WTC11 (cell line): ENCODE measurements around the gene COBLL1.

Experiments used
- CREB1 ChIP-seq: sonication (generic); formaldehyde crosslinking; IDR thresholded peaks from 2 replicates; pipeline ENCODE4 v1.8.0; 2023; ENCODE audit warnings: mild to moderate bottlenecking, missing genetic modification reagents
- SP1 ChIP-seq: sonication (generic); formaldehyde crosslinking; conservative IDR thresholded peaks from 2 replicates; pipeline ENCODE4 v1.8.1; 2022; ENCODE audit warnings: missing genetic modification reagents
- ZNF121 ChIP-seq: sonication (generic); formaldehyde crosslinking; IDR thresholded peaks from 2 replicates; pipeline ENCODE4 v1.8.0; 2023; ENCODE audit warnings: missing genetic modification reagents
- ZNF138 ChIP-seq: sonication (generic); formaldehyde crosslinking; conservative IDR thresholded peaks from 2 replicates; pipeline ENCODE4 v1.8.1; 2022; ENCODE audit warnings: mild to moderate bottlenecking, moderate library complexity, missing genetic modification reagents
- ZNF219 ChIP-seq: sonication (generic); formaldehyde crosslinking; IDR thresholded peaks from 2 replicates; pipeline ENCODE4 v1.8.0; 2023; ENCODE audit warnings: missing genetic modification reagents, mild to moderate bottlenecking, borderline replicate concordance
- TF ChIP-seq, protein P1 (sequence below): sonication (generic); formaldehyde crosslinking; IDR thresholded peaks from 2 replicates; pipeline ENCODE4 v1.8.1; 2023; ENCODE audit warnings: mild to moderate bottlenecking, missing genetic modification reagents, moderate library complexity
- TF ChIP-seq, protein P2 (sequence below): fragments of 200-600 bp; IDR thresholded peaks from 2 replicates; pipeline ENCODE4 v1.8.0; 2022; ENCODE audit warnings: antibody characterized with exemption
- TF ChIP-seq, protein P3 (sequence below): sonication (generic); formaldehyde crosslinking; IDR thresholded peaks from 2 replicates; pipeline ENCODE4 v1.8.1; 2022; ENCODE audit warnings: low read depth, missing genetic modification reagents, borderline replicate concordance
- TF ChIP-seq, protein P4 (sequence below): sonication (generic); formaldehyde crosslinking; IDR thresholded peaks from 2 replicates; pipeline ENCODE4 v1.8.1; 2023; ENCODE audit warnings: mild to moderate bottlenecking, moderate library complexity, missing genetic modification reagents
- TF ChIP-seq, protein P5 (sequence below): sonication (generic); formaldehyde crosslinking; conservative IDR thresholded peaks from 2 replicates; pipeline ENCODE4 v1.8.1; 2023; ENCODE audit warnings: mild to moderate bottlenecking, low read depth, missing genetic modification reagents, moderate library complexity
- TF ChIP-seq, protein P6 (sequence below): sonication (generic); formaldehyde crosslinking; IDR thresholded peaks from 2 replicates; pipeline ENCODE4 v1.8.1; 2023; ENCODE audit warnings: mild to moderate bottlenecking, missing genetic modification reagents, borderline replicate concordance
- TF ChIP-seq, protein P7 (sequence below): sonication (generic); formaldehyde crosslinking; IDR thresholded peaks from 2 replicates; pipeline ENCODE4 v1.8.0; 2022; ENCODE audit warnings: mild to moderate bottlenecking, missing genetic modification reagents

DNA sequence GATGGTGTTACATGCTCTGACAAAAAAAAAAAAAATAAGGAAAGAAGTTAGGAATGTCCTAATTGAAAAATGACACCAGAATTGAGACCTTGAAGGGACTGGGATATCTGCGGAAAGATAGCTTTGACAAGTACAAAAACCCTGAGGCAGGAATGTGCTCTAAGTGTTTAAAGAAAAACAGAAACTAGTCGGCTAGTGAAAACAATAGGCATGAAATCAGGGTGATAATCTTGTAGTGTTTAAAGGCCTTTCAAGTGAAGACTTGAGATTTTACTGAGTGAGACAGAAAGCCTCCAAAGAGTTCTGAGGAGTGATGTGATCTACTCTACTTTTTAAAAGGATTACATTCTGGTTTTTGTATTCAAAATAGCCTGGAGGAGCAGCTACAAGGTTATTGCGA is 107.4 kb downstream of the COBLL1 start:
- no peak for TF ChIP-seq ZNF219 (CRISPR knock-in tag)
- no peak for TF ChIP-seq CREB1 (CRISPR knock-in tag)
- TF ChIP-seq, protein P1, sequence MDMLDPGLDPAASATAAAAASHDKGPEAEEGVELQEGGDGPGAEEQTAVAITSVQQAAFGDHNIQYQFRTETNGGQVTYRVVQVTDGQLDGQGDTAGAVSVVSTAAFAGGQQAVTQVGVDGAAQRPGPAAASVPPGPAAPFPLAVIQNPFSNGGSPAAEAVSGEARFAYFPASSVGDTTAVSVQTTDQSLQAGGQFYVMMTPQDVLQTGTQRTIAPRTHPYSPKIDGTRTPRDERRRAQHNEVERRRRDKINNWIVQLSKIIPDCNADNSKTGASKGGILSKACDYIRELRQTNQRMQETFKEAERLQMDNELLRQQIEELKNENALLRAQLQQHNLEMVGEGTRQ (CRISPR knock-in tag): no peak
- TF ChIP-seq, protein P2, sequence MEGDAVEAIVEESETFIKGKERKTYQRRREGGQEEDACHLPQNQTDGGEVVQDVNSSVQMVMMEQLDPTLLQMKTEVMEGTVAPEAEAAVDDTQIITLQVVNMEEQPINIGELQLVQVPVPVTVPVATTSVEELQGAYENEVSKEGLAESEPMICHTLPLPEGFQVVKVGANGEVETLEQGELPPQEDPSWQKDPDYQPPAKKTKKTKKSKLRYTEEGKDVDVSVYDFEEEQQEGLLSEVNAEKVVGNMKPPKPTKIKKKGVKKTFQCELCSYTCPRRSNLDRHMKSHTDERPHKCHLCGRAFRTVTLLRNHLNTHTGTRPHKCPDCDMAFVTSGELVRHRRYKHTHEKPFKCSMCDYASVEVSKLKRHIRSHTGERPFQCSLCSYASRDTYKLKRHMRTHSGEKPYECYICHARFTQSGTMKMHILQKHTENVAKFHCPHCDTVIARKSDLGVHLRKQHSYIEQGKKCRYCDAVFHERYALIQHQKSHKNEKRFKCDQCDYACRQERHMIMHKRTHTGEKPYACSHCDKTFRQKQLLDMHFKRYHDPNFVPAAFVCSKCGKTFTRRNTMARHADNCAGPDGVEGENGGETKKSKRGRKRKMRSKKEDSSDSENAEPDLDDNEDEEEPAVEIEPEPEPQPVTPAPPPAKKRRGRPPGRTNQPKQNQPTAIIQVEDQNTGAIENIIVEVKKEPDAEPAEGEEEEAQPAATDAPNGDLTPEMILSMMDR: no peak
- TF ChIP-seq, protein P3, sequence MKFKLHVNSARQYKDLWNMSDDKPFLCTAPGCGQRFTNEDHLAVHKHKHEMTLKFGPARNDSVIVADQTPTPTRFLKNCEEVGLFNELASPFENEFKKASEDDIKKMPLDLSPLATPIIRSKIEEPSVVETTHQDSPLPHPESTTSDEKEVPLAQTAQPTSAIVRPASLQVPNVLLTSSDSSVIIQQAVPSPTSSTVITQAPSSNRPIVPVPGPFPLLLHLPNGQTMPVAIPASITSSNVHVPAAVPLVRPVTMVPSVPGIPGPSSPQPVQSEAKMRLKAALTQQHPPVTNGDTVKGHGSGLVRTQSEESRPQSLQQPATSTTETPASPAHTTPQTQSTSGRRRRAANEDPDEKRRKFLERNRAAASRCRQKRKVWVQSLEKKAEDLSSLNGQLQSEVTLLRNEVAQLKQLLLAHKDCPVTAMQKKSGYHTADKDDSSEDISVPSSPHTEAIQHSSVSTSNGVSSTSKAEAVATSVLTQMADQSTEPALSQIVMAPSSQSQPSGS: no peak
- TF ChIP-seq, protein P4, sequence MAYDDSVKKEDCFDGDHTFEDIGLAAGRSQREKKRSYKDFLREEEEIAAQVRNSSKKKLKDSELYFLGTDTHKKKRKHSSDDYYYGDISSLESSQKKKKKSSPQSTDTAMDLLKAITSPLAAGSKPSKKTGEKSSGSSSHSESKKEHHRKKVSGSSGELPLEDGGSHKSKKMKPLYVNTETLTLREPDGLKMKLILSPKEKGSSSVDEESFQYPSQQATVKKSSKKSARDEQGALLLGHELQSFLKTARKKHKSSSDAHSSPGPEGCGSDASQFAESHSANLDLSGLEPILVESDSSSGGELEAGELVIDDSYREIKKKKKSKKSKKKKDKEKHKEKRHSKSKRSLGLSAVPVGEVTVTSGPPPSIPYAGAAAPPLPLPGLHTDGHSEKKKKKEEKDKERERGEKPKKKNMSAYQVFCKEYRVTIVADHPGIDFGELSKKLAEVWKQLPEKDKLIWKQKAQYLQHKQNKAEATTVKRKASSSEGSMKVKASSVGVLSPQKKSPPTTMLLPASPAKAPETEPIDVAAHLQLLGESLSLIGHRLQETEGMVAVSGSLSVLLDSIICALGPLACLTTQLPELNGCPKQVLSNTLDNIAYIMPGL (CRISPR knock-in tag): no peak
- TF ChIP-seq, protein P5, sequence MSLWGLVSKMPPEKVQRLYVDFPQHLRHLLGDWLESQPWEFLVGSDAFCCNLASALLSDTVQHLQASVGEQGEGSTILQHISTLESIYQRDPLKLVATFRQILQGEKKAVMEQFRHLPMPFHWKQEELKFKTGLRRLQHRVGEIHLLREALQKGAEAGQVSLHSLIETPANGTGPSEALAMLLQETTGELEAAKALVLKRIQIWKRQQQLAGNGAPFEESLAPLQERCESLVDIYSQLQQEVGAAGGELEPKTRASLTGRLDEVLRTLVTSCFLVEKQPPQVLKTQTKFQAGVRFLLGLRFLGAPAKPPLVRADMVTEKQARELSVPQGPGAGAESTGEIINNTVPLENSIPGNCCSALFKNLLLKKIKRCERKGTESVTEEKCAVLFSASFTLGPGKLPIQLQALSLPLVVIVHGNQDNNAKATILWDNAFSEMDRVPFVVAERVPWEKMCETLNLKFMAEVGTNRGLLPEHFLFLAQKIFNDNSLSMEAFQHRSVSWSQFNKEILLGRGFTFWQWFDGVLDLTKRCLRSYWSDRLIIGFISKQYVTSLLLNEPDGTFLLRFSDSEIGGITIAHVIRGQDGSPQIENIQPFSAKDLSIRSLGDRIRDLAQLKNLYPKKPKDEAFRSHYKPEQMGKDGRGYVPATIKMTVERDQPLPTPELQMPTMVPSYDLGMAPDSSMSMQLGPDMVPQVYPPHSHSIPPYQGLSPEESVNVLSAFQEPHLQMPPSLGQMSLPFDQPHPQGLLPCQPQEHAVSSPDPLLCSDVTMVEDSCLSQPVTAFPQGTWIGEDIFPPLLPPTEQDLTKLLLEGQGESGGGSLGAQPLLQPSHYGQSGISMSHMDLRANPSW (CRISPR knock-in tag): no peak
- TF ChIP-seq, protein P6, sequence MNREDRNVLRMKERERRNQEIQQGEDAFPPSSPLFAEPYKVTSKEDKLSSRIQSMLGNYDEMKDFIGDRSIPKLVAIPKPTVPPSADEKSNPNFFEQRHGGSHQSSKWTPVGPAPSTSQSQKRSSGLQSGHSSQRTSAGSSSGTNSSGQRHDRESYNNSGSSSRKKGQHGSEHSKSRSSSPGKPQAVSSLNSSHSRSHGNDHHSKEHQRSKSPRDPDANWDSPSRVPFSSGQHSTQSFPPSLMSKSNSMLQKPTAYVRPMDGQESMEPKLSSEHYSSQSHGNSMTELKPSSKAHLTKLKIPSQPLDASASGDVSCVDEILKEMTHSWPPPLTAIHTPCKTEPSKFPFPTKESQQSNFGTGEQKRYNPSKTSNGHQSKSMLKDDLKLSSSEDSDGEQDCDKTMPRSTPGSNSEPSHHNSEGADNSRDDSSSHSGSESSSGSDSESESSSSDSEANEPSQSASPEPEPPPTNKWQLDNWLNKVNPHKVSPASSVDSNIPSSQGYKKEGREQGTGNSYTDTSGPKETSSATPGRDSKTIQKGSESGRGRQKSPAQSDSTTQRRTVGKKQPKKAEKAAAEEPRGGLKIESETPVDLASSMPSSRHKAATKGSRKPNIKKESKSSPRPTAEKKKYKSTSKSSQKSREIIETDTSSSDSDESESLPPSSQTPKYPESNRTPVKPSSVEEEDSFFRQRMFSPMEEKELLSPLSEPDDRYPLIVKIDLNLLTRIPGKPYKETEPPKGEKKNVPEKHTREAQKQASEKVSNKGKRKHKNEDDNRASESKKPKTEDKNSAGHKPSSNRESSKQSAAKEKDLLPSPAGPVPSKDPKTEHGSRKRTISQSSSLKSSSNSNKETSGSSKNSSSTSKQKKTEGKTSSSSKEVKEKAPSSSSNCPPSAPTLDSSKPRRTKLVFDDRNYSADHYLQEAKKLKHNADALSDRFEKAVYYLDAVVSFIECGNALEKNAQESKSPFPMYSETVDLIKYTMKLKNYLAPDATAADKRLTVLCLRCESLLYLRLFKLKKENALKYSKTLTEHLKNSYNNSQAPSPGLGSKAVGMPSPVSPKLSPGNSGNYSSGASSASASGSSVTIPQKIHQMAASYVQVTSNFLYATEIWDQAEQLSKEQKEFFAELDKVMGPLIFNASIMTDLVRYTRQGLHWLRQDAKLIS: no peak
- TF ChIP-seq, protein P7, sequence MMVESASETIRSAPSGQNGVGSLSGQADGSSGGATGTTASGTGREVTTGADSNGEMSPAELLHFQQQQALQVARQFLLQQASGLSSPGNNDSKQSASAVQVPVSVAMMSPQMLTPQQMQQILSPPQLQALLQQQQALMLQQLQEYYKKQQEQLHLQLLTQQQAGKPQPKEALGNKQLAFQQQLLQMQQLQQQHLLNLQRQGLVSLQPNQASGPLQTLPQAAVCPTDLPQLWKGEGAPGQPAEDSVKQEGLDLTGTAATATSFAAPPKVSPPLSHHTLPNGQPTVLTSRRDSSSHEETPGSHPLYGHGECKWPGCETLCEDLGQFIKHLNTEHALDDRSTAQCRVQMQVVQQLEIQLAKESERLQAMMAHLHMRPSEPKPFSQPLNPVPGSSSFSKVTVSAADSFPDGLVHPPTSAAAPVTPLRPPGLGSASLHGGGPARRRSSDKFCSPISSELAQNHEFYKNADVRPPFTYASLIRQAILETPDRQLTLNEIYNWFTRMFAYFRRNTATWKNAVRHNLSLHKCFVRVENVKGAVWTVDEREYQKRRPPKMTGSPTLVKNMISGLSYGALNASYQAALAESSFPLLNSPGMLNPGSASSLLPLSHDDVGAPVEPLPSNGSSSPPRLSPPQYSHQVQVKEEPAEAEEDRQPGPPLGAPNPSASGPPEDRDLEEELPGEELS: no peak
- no peak for TF ChIP-seq ZNF121 (CRISPR knock-in tag)
- no peak for TF ChIP-seq SP1
- TF ChIP-seq ZNF138 (CRISPR knock-in tag): no peak
